A673 (cell line): ENCODE data around the gene PRAC1. TPM values are rescaled to one million over a fixed set of nuclear protein-coding genes. Genes with fewer than 3 reads are reported as not detected.

Source experiments
- BruUV-seq: library from RNA; stranded (reverse); fragments of 400-500 nt; replicated peaks from 2 replicates; lab custom pipeline; 2021; lab: Mats Ljungman, UMichigan
- CTCF ChIA-PET: fragments of 300-600 bp; sonication (Branson Sonifier 250); formaldehyde crosslinking; loops from one replicate; lab custom pipeline; 2022; ENCODE audit warnings: antibody characterized with exemption; lab: Charles Lee
- POLR2A ChIA-PET: fragments of 300-600 bp; sonication (Branson Sonifier 250); formaldehyde crosslinking; loops from one replicate; lab custom pipeline; 2022; ENCODE audit warnings: antibody characterized with exemption; ENCODE audit not compliant: low non-redundant PET; lab: Charles Lee
- DNase-seq: peaks from one replicate; pipeline ENCODE4 v3.0.0-alpha.2; 2015; ENCODE audit warnings: low spot score
- H3K27ac ChIP-seq: fragments of 200-600 bp; sonication (generic); 2 replicates; pipeline ENCODE4 v1.5.1; 2016; ENCODE audit warnings: mixed run types, low read depth, mild to moderate bottlenecking, mixed read lengths, antibody characterized with exemption, low read length; ENCODE audit not compliant: poor library complexity, severe bottlenecking
- H3K27me3 ChIP-seq: fragments of 200-600 bp; sonication (generic); replicated peaks from 2 replicates; pipeline ENCODE4 v1.6.1; 2017; ENCODE audit warnings: mixed run types, low read depth, mild to moderate bottlenecking, mixed read lengths, antibody characterized with exemption, low read length; ENCODE audit not compliant: insufficient read depth, poor library complexity
- H3K36me3 ChIP-seq: fragments of 200-600 bp; sonication (generic); 2 replicates; pipeline ENCODE4 v1.6.1; 2016; ENCODE audit warnings: mixed run types, mild to moderate bottlenecking, mixed read lengths, antibody characterized with exemption, low read length; ENCODE audit not compliant: insufficient read depth, poor library complexity, severe bottlenecking
- H3K4me1 ChIP-seq: fragments of 200-600 bp; sonication (generic); 2 replicates; pipeline ENCODE4 v1.6.1; 2017; ENCODE audit warnings: mixed run types, mild to moderate bottlenecking, mixed read lengths, antibody characterized with exemption, low read length; ENCODE audit not compliant: insufficient read depth, poor library complexity, severe bottlenecking
- H3K4me3 ChIP-seq: fragments of 200-600 bp; sonication (generic); 2 replicates; pipeline ENCODE4 v1.5.1; 2016; ENCODE audit warnings: low read depth, mixed run types, mild to moderate bottlenecking, mixed read lengths, low read length; ENCODE audit not compliant: poor library complexity, severe bottlenecking
- H3K9me3 ChIP-seq: fragments of 200-600 bp; sonication (generic); 2 replicates; pipeline ENCODE4 v1.6.1; 2016; ENCODE audit warnings: mixed run types, low read depth, mild to moderate bottlenecking, mixed read lengths, antibody characterized with exemption, low read length; ENCODE audit not compliant: poor library complexity, severe bottlenecking
- CTCF ChIP-seq: fragments of 300-800, 200-600 bp; sonication (generic); conservative IDR thresholded peaks from 2 replicates; pipeline ENCODE4 v1.5.1; 2017; ENCODE audit warnings: low read depth, mild to moderate bottlenecking, antibody characterized with exemption, low read length, moderate library complexity, mixed read lengths
- EZH2 ChIP-seq: fragments of 200-600 bp; sonication (generic); IDR thresholded peaks from 2 replicates; pipeline ENCODE4 v1.6.1; 2017; ENCODE audit warnings: borderline replicate concordance, low read depth, mild to moderate bottlenecking, mixed read lengths, antibody characterized with exemption, low read length; ENCODE audit not compliant: poor library complexity, severe bottlenecking
- intact Hi-C: fragments of 100-400 bp; cut with micrococcal nuclease; formaldehyde crosslinking; loops from one replicate; pipeline ENCODE4 v1.10.0; 2022; ENCODE audit not compliant: unreplicated experiment
- total RNA-seq: library from RNA; stranded (reverse); gene quantifications from 2 replicates; pipeline ENCODE4 v1.2.3, GENCODE V29; 2021

Gene PRAC1
- total RNA-seq, 1 experiment from 2014 or later: 78.3 TPM

- ChIA-PET POLR2A (no interaction called here), CTCF (no interaction called here)
- Histone ChIP-seq H3K9me3 (no peaks in the 10 kb centered on the region), H3K36me3 (no peaks in the 10 kb centered on the region), H3K4me3 (no peak overlapping the region), H3K27ac (no peak overlapping the region), H3K27me3 (no peaks in the 10 kb centered on the region), H3K4me1 (peaks cover 8% of the 10 kb centered on the region)
- no TSS peak for BruUV-seq
- TF ChIP-seq CTCF: no peak
- no peak for TF ChIP-seq EZH2
- DNase-seq: no peak
- intact Hi-C loops: no loop called here
Measured at GRCh38 chr17:48767263-48767774, 45.0 kb upstream of the PRAC1 start.

- no peak for TF ChIP-seq EZH2
- H3K4me1 ChIP-seq: peaks cover 5% of the 10 kb centered on the region
- ChIA-PET CTCF (no interaction called here), POLR2A (no interaction called here)
- intact Hi-C loops: no loop called here
- no peaks in the 10 kb centered on the region for H3K27me3 ChIP-seq
- no peak overlapping the region for H3K4me3 ChIP-seq
- no peak overlapping the region for H3K27ac ChIP-seq
- no TSS peak for BruUV-seq
- no peak for DNase-seq
- H3K36me3 ChIP-seq: no peaks in the 10 kb centered on the region
- H3K9me3 ChIP-seq: no peaks in the 10 kb centered on the region
Measured at GRCh38 chr17:48761114-48761513, 38.8 kb upstream of the PRAC1 start.

- Histone ChIP-seq H3K4me1 (peaks cover 5% of the 10 kb centered on the region), H3K27me3 (no peaks in the 10 kb centered on the region), H3K9me3 (no peaks in the 10 kb centered on the region), H3K36me3 (no peaks in the 10 kb centered on the region), H3K27ac (no peak overlapping the region), H3K4me3 (no peak overlapping the region)
- TF ChIP-seq EZH2 (no peak), CTCF (no peak)
- intact Hi-C loops: no loop called here
- CTCF ChIA-PET: no interaction called here
- POLR2A ChIA-PET: no interaction called here
- BruUV-seq: no TSS peak
- DNase-seq: no peak
Measured at GRCh38 chr17:48760411-48760810, 38.1 kb upstream of the PRAC1 start.

GRCh38 chr17:48759288-48759687, 37.0 kb upstream of the PRAC1 start:
- no peak for DNase-seq
- H3K4me1 ChIP-seq: peaks cover 9% of the 10 kb centered on the region
- H3K27ac ChIP-seq: no peak overlapping the region
- intact Hi-C loops: loop anchor here (10.0 kb wide), 1 partner anchor 84 kb away; no protein-coding TSS in a partner anchor
- POLR2A ChIA-PET: no interaction called here
- H3K4me3 ChIP-seq: no peak overlapping the region
- H3K27me3 ChIP-seq: no peaks in the 10 kb centered on the region
- no peaks in the 10 kb centered on the region for H3K36me3 ChIP-seq
- no peaks in the 10 kb centered on the region for H3K9me3 ChIP-seq
- no TSS peak for BruUV-seq
- no peak for TF ChIP-seq CTCF
- no peak for TF ChIP-seq EZH2
- CTCF ChIA-PET: no interaction called here
